ENCODE data around the gene SSTR4. TPM values are rescaled to one million over a fixed set of nuclear protein-coding genes. Genes with fewer than 3 reads are reported as not detected.

Gene SSTR4
- total RNA-seq, 3 donors from 2014 or later = 0.19 TPM; not detected in 2

GRCh38 chr20:23072892-23073586 is 37.9 kb downstream of the SSTR4 start:
- H3K4me1 ChIP-seq (ENCODE audit: low read depth) = peaks cover 3% of the 10 kb centered on the region
- no peaks in the 10 kb centered on the region for H3K36me3 ChIP-seq (ENCODE audit: low read depth)
- no peak overlapping the region for H3K4me3 ChIP-seq
- TF ChIP-seq CTCF (IDR thresholded peaks at IDR 0.05) = no peak
- H3K9me3 ChIP-seq = no peaks in the 10 kb centered on the region
- intact Hi-C loops (cut with DNase I, micrococcal nuclease) = no loop called here
- ATAC-seq = no peak
- DNase-seq = no peak

GRCh38 chr20:23074052-23074451 is 38.9 kb downstream of the SSTR4 start:
- Histone ChIP-seq H3K9me3 (no peaks in the 10 kb centered on the region), H3K4me3 (no peak overlapping the region), H3K36me3 (ENCODE audit: low read depth) (no peaks in the 10 kb centered on the region), H3K4me1 (ENCODE audit: low read depth) (peaks cover 3% of the 10 kb centered on the region)
- DNase-seq (no peak), ATAC-seq (no peak)
- no peak for TF ChIP-seq CTCF (IDR thresholded peaks at IDR 0.05)
- intact Hi-C loops (cut with DNase I, micrococcal nuclease) = no loop called here

GRCh38 chr20:23077277-23077676 is 42.2 kb downstream of the SSTR4 start:
- intact Hi-C loops (cut with DNase I, micrococcal nuclease) = no loop called here
- Histone ChIP-seq H3K4me3 (no peak overlapping the region), H3K4me1 (ENCODE audit: low read depth) (no peaks in the 10 kb centered on the region), H3K9me3 (no peaks in the 10 kb centered on the region), H3K36me3 (ENCODE audit: low read depth) (no peaks in the 10 kb centered on the region)
- no peak for DNase-seq
- no peak for ATAC-seq
- TF ChIP-seq CTCF (IDR thresholded peaks at IDR 0.05) = no peak

- intact Hi-C loops (cut with DNase I, micrococcal nuclease) = no loop called here
- H3K4me1 ChIP-seq (ENCODE audit: low read depth) = no peaks in the 10 kb centered on the region
- no peaks in the 10 kb centered on the region for H3K36me3 ChIP-seq (ENCODE audit: low read depth)
- TF ChIP-seq CTCF (IDR thresholded peaks at IDR 0.05) = no peak
- no peaks in the 10 kb centered on the region for H3K9me3 ChIP-seq
- H3K4me3 ChIP-seq = no peak overlapping the region
- DNase-seq (no peak), ATAC-seq (no peak)
Measured at GRCh38 chr20:23078351-23079015, 43.4 kb downstream of the SSTR4 start.

- DNase-seq (no peak), ATAC-seq (no peak)
- no peak for TF ChIP-seq CTCF (IDR thresholded peaks at IDR 0.05)
- Histone ChIP-seq H3K36me3 (ENCODE audit: low read depth) (no peaks in the 10 kb centered on the region), H3K4me3 (no peak overlapping the region), H3K9me3 (no peaks in the 10 kb centered on the region), H3K4me1 (ENCODE audit: low read depth) (no peaks in the 10 kb centered on the region)
- intact Hi-C loops (cut with DNase I, micrococcal nuclease) = no loop called here
Measured at GRCh38 chr20:23079016-23079351, 43.9 kb downstream of the SSTR4 start.
